NCI-H69 (cell line): Measurements from ENCODE around the gene SIRT2.
A peak's percentile ranks its signal among the peaks of the same experiment; 100 is the strongest.

Experiments
- DNase-seq: peaks from one replicate; lab custom pipeline; 2025; lab: John Stamatoyannopoulos, UW

SIRT2 gene

GRCh38 chr19:38845374-38846024 is 53.9 kb downstream of the SIRT2 start:
- DNase-seq, result no peak

GRCh38 chr19:38844093-38844686 is 55.2 kb downstream of the SIRT2 start:
- DNase-seq, result no peak

- DNase-seq, result no peak
These were observed 56.2 kb downstream of the SIRT2 start for GRCh38 chr19:38843175-38843758.

- no peak for DNase-seq
These were observed 56.8 kb downstream of the SIRT2 start for GRCh38 chr19:38842439-38843174.

GRCh38 chr19:38841787-38842438 is 57.5 kb downstream of the SIRT2 start:
- no peak for DNase-seq

- no peak for DNase-seq
These were observed 58.1 kb downstream of the SIRT2 start for GRCh38 chr19:38841180-38841766.

GRCh38 chr19:38840583-38840968 is 58.8 kb downstream of the SIRT2 start:
- DNase-seq, result no peak

GRCh38 chr19:38839816-38840582 is 59.4 kb downstream of the SIRT2 start:
- DNase-seq, result no peak

- no peak for DNase-seq
These were observed 60.2 kb downstream of the SIRT2 start for GRCh38 chr19:38838986-38839761.

GRCh38 chr19:38838208-38838985 is 61.0 kb downstream of the SIRT2 start:
- DNase-seq, result no peak

- DNase-seq, result no peak
These were observed 61.7 kb downstream of the SIRT2 start for GRCh38 chr19:38837656-38838121.

- no peak for DNase-seq
These were observed 62.3 kb downstream of the SIRT2 start for GRCh38 chr19:38836983-38837626.

- DNase-seq, result no peak
These were observed 63.0 kb downstream of the SIRT2 start for GRCh38 chr19:38836159-38836982.

GRCh38 chr19:38834590-38834989 is 64.8 kb downstream of the SIRT2 start:
- no peak for DNase-seq

- DNase-seq, result no peak
These were observed 65.3 kb downstream of the SIRT2 start for GRCh38 chr19:38834104-38834490.

- DNase-seq, result no peak
These were observed 66.4 kb downstream of the SIRT2 start for GRCh38 chr19:38833092-38833425.

- peak; percentile 57 for DNase-seq
These were observed 68.2 kb downstream of the SIRT2 start for GRCh38 chr19:38831142-38831605.
